Natural killer cell (primary cell): ENCODE data around the gene SASH1. TPM values are rescaled to one million over a fixed set of nuclear protein-coding genes. Genes with fewer than 3 reads are reported as not detected.

Experiments
- ATAC-seq, 3 donors: fragments of 150-1000 bp in 2 of 3; fragments of 200-7000 bp in 1 of 3; cut with Tn5 transposase; 1 replicate in 1 of 3; 2 replicates in 2 of 3; pipeline ENCODE4 v1.10.0; 2021; ENCODE audit warnings: mild to moderate bottlenecking in 2 of 3, moderate library complexity in 2 of 3
- DNase-seq, 2 donors: peaks; one replicate each; pipeline versions ENCODE4 v3.0.0 to v3.0.0-alpha.2; 2013 to 2021; ENCODE audit warnings: mixed read lengths in 1 of 2
- H3K27ac ChIP-seq: one replicate; pipeline ENCODE4 v1.5.1; 2013; ENCODE audit warnings: mild to moderate bottlenecking, low read length
- H3K27me3 ChIP-seq: one replicate; pipeline ENCODE4 v1.6.1; 2013; ENCODE audit warnings: low read length; ENCODE audit not compliant: control insufficient read depth, insufficient read depth
- H3K36me3 ChIP-seq: one replicate; pipeline ENCODE4 v1.6.1; 2013; ENCODE audit warnings: low read length; ENCODE audit not compliant: control insufficient read depth, insufficient read depth
- H3K4me1 ChIP-seq: one replicate; pipeline ENCODE4 v1.6.1; 2013; ENCODE audit warnings: low read length; ENCODE audit not compliant: control insufficient read depth, insufficient read depth
- H3K4me3 ChIP-seq: one replicate; pipeline ENCODE4 v1.5.1; 2013; ENCODE audit warnings: low read length
- H3K9me3 ChIP-seq: one replicate; pipeline ENCODE4 v1.6.1; 2013; ENCODE audit warnings: low read length; ENCODE audit not compliant: control insufficient read depth, insufficient read depth
- H3K27ac Mint-ChIP-seq, 2 donors: one replicate each; pipeline ENCODE4 v1.8.0; 2022; ENCODE audit warnings: mild to moderate bottlenecking in 2 of 2, mixed read lengths in 2 of 2, moderate library complexity in 1 of 2
- H3K27me3 Mint-ChIP-seq, 2 donors: one replicate each; pipeline ENCODE4 v1.8.0; 2022; ENCODE audit warnings: low read depth in 2 of 2, mixed read lengths in 2 of 2
- H3K36me3 Mint-ChIP-seq: one replicate; pipeline ENCODE4 v1.8.0; 2022; ENCODE audit warnings: mixed read lengths
- H3K4me1 Mint-ChIP-seq, 2 donors: one replicate each; pipeline ENCODE4 v1.8.0; 2022; ENCODE audit warnings: mixed read lengths in 2 of 2
- H3K4me3 Mint-ChIP-seq: one replicate; pipeline ENCODE4 v1.8.0; 2022; ENCODE audit warnings: mild to moderate bottlenecking, moderate library complexity, mixed read lengths
- H3K9me3 Mint-ChIP-seq, 2 donors: one replicate each; pipeline ENCODE4 v1.8.0; 2022; ENCODE audit warnings: mixed read lengths in 2 of 2
- WGBS: methylation state at CpG from one replicate; pipeline ENCODE4 v1.1.7; 2013; ENCODE audit warnings: missing lambda C conversion rate; ENCODE audit not compliant: insufficient coverage; 5-methylcytosine and 5-hydroxymethylcytosine counted together
- intact Hi-C: fragments of 100-400 bp; cut with micrococcal nuclease; formaldehyde crosslinking; loops from one replicate; pipeline ENCODE4 v1.14.2; 2022
- total RNA-seq, 4 donors: library from RNA; stranded (reverse); fragments of 120-200 nt in 1 of 4; gene quantifications; one replicate each; pipeline versions ENCODE4 v1.2.3 to v1.2.4, GENCODE V29; 2013 to 2022
- TF ChIP-seq, protein P1 (sequence below): fragments of 200-600 bp; IDR thresholded peaks from one replicate; pipeline ENCODE4 v1.8.0; 2022; ENCODE audit warnings: antibody characterized with exemption

The SASH1 gene
- total RNA-seq, 3 donors from 2014 or later (not counting 1 experiment from before 2014, with no cell fraction given) = 0.63 to 6.2 (median 2.7) TPM

DNA sequence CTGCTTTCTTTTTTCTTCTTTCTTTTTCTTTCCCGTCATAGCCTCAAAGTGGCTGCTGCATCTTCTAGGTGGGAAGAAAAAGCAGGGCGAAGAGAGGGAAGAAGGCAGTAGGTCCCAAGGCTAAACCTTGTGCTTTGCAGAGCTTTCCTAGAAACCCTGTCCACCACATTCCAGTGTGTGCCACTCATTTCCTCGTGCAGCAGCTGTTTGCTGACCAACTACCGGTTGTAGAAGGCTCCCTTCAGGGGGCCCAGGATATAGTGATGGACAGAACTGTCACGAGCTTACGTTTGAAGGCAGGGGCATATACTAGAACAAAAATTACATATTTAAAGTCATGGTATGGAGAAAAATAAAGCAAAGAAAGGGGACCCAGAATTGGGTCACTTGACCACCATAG is 103.0 kb downstream of the SASH1 start:
- no peaks in the 10 kb centered on the region for H3K27me3 ChIP-seq
- DNase-seq = no peak
- no peak overlapping the region for H3K27ac Mint-ChIP-seq
- no peaks in the 10 kb centered on the region for H3K4me1 ChIP-seq
- TF ChIP-seq, protein P1, sequence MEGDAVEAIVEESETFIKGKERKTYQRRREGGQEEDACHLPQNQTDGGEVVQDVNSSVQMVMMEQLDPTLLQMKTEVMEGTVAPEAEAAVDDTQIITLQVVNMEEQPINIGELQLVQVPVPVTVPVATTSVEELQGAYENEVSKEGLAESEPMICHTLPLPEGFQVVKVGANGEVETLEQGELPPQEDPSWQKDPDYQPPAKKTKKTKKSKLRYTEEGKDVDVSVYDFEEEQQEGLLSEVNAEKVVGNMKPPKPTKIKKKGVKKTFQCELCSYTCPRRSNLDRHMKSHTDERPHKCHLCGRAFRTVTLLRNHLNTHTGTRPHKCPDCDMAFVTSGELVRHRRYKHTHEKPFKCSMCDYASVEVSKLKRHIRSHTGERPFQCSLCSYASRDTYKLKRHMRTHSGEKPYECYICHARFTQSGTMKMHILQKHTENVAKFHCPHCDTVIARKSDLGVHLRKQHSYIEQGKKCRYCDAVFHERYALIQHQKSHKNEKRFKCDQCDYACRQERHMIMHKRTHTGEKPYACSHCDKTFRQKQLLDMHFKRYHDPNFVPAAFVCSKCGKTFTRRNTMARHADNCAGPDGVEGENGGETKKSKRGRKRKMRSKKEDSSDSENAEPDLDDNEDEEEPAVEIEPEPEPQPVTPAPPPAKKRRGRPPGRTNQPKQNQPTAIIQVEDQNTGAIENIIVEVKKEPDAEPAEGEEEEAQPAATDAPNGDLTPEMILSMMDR = no peak
- H3K9me3 ChIP-seq = no peaks in the 10 kb centered on the region
- no peaks in the 10 kb centered on the region for H3K9me3 Mint-ChIP-seq
- peaks cover 0 to 11% of the 10 kb centered on the region in 2 donors for H3K4me1 Mint-ChIP-seq
- no peak for ATAC-seq
- H3K36me3 ChIP-seq = no peaks in the 10 kb centered on the region
- H3K36me3 Mint-ChIP-seq = no peaks in the 10 kb centered on the region
- H3K4me3 Mint-ChIP-seq = no peak overlapping the region
- H3K27me3 Mint-ChIP-seq = peaks cover 8% of the 10 kb centered on the region in 2 donors
- no peak overlapping the region for H3K4me3 ChIP-seq
- 84% methylated on average over 3 of the region's 6 CpGs for WGBS
- no peak overlapping the region for H3K27ac ChIP-seq
- intact Hi-C loops = no loop called here

DNA sequence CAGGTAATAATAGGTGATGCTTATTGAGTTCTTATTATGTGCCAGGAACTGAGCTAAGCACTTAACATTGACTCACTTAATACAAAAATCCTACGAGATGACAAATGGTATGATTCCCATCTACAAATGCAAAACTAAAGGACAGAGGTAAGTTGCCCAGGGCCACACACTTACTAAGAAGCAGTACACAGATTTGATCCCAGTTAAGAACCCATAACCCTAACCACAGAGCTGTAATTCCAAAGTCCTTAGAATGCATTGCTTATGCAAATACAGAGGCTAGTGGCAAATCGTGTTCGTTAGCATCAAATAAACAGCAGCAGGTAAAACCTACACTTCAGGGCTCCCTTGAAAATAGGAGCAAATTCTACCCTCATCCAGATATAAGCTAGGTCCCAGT is 104.0 kb downstream of the SASH1 start:
- no peak overlapping the region for H3K27ac ChIP-seq
- intact Hi-C loops = no loop called here
- DNase-seq = no peak
- Mint-ChIP-seq H3K27ac (no peak overlapping the region), H3K27me3 (peaks cover 8% of the 10 kb centered on the region in 2 donors), H3K4me3 (no peak overlapping the region), H3K9me3 (no peaks in the 10 kb centered on the region), H3K4me1 (peaks cover 0 to 9% of the 10 kb centered on the region in 2 donors), H3K36me3 (no peaks in the 10 kb centered on the region)
- no peak for ATAC-seq
- TF ChIP-seq, protein P1 = no peak
- peaks cover 2% of the 10 kb centered on the region for H3K4me1 ChIP-seq
- H3K27me3 ChIP-seq = no peaks in the 10 kb centered on the region
- H3K4me3 ChIP-seq = no peak overlapping the region
- no peaks in the 10 kb centered on the region for H3K9me3 ChIP-seq
- no peaks in the 10 kb centered on the region for H3K36me3 ChIP-seq
- 85% methylated on average over 3 of the region's 3 CpGs for WGBS

DNA sequence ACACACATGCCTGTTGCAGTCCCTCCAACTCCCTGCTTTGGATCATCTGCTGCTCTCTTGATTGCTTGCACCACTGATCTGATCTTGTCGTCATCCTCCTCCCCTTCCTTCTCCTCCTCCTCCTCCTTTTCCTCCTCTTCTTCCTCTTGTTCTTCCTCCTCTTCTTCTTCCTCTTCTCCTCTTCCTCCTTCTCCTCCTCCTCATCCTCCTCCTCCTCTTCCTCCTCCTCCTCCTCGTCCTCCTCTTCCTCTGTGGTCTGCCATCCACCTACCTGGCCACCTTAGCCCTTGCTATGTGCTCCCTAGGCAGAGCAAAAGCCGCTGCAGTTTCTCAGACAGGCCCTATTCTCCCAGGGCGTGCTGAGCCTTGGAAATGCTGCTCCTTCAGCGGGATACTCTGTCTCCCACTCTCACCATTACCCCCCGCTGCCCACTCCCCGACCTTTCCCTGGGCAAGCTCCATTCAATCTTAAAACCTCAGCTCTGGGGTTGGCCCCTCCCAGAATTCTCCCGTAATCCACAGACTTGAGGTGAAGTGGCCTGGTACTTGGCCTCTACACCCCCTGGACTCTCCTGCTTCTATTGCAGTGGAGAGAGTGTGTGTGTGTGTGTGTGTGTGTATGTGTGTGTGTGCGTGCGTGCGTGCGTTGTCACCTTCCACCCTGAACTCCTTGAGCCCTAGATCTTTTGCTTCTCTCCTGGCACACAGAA is 105.0 kb downstream of the SASH1 start:
- DNase-seq (no peak), ATAC-seq (no peak)
- peaks cover 0 to 7% of the 10 kb centered on the region in 2 donors for H3K4me1 Mint-ChIP-seq
- H3K27me3 Mint-ChIP-seq = peaks cover 8% of the 10 kb centered on the region in 2 donors
- H3K27ac Mint-ChIP-seq = no peak overlapping the region
- Histone ChIP-seq H3K4me3 (no peak overlapping the region), H3K4me1 (peaks cover 10% of the 10 kb centered on the region), H3K27me3 (no peaks in the 10 kb centered on the region), H3K9me3 (no peaks in the 10 kb centered on the region), H3K36me3 (no peaks in the 10 kb centered on the region), H3K27ac (no peak overlapping the region)
- TF ChIP-seq, protein P1 = no peak
- no peaks in the 10 kb centered on the region for H3K9me3 Mint-ChIP-seq
- H3K36me3 Mint-ChIP-seq = no peaks in the 10 kb centered on the region
- H3K4me3 Mint-ChIP-seq = no peak overlapping the region
- 80% methylated on average over 8 of the region's 12 CpGs for WGBS
- intact Hi-C loops = no loop called here
